Measurements from ENCODE around the gene ZNF35. TPM values are rescaled to one million over a fixed set of nuclear protein-coding genes. Genes with fewer than 3 reads are reported as not detected.

The ZNF35 gene
- total RNA-seq, 1 experiment from 2014 or later: 7.9 TPM

GRCh38 chr3:44678480-44679116 lies 30.1 kb downstream of the ZNF35 start:
- Histone ChIP-seq H3K4me3 (replicated peaks in 1 of 2; ENCODE audit: low read depth in 1 of 2, low read length in 2 of 2) (no peak overlapping the region), H3K9me2 (ENCODE audit: insufficient read depth) (no peaks in the 10 kb centered on the region), H3K79me2 (ENCODE audit: insufficient read depth, low read length) (no peaks in the 10 kb centered on the region), H3K4me2 (ENCODE audit: low read length) (no peak overlapping the region), H3K9me3 (ENCODE audit: control insufficient read depth in 1 of 2, insufficient read depth in 1 of 2, low read depth in 1 of 2, low read length in 2 of 2) (no peaks in the 10 kb centered on the region), H4K20me1 (ENCODE audit: insufficient read depth) (no peaks in the 10 kb centered on the region), H3K36me3 (ENCODE audit: control insufficient read depth in 1 of 2, insufficient read depth in 2 of 2, low read length in 2 of 2) (no peaks in the 10 kb centered on the region), H3K4me1 (ENCODE audit: control insufficient read depth in 1 of 2, insufficient read depth in 2 of 2, low read length in 2 of 2) (no peaks in the 10 kb centered on the region), H3K27ac (ENCODE audit: low read depth, low read length) (no peak overlapping the region), H3K9ac (ENCODE audit: low read length) (no peak overlapping the region), H2AFZ (ENCODE audit: low read depth, low read length, poor library complexity, severe bottlenecking) (no peak overlapping the region), H3K27me3 (ENCODE audit: insufficient read depth, low read length) (no peaks in the 10 kb centered on the region)
- ATAC-seq: no peak
- ChIA-PET CTCF (no interaction called here), RAD21 (ENCODE audit: low non-redundant PET in 1 of 2, low total read pairs in 2 of 2, uncharacterized antibody in 2 of 2, unreplicated experiment in 2 of 2) (no interaction called here), POLR2A (no interaction called here)
- intact Hi-C loops (cut with micrococcal nuclease): no loop called here
- BruUV-seq (replicated peaks): no TSS peak
- TF ChIP-seq TCF7L2 (IDR thresholded peaks at IDR 0.05; ENCODE audit: borderline replicate concordance, extremely low read depth, insufficient read depth, insufficient read length) (no peak), SIN3A (IDR thresholded peaks at IDR 0.05; ENCODE audit: low read depth) (no peak), ZNF274 (IDR thresholded peaks at IDR 0.05; ENCODE audit: low read depth, low read length) (no peak), ATF3 (IDR thresholded peaks at IDR 0.05) (no peak), ELF1 (IDR thresholded peaks at IDR 0.05; ENCODE audit: borderline replicate concordance, low read depth) (no peak), ZBTB33 (IDR thresholded peaks at IDR 0.05; ENCODE audit: extremely low read depth, insufficient replicate concordance, low read length) (no peak), POLR2A (IDR thresholded peaks at IDR 0.05; ENCODE audit: borderline replicate concordance, extremely low read depth, insufficient read depth, insufficient read length) (no peak), EZH2 (IDR thresholded peaks at IDR 0.05) (no peak), EZH2phosphoT487 (IDR thresholded peaks at IDR 0.05; ENCODE audit: borderline replicate concordance) (no peak), CTCF (IDR thresholded peaks at IDR 0.05 in 2 of 3, conservative IDR thresholded peaks at IDR 0.05 in 1 of 3; ENCODE audit: borderline replicate concordance in 1 of 3, insufficient read depth in 1 of 3, low read depth in 2 of 3, low read length in 2 of 3) (no peak), POLR2AphosphoS5 (IDR thresholded peaks at IDR 0.05; ENCODE audit: low read depth, low read length) (no peak), RAD21 (IDR thresholded peaks at IDR 0.05; ENCODE audit: low read depth) (no peak), EGR1 (IDR thresholded peaks at IDR 0.05; ENCODE audit: low read depth) (no peak), CBX3 (IDR thresholded peaks at IDR 0.05; ENCODE audit: low read depth) (no peak), REST (IDR thresholded peaks at IDR 0.05; ENCODE audit: low read depth) (no peak), YY1 (IDR thresholded peaks at IDR 0.05; ENCODE audit: extremely low read depth, insufficient replicate concordance, low read depth, low read length) (no peak), FOSL1 (IDR thresholded peaks at IDR 0.05; ENCODE audit: low read depth) (no peak)
- no peak for DNase-seq (ENCODE audit: low read depth, low spot score)
